GM19238 (cell line): ENCODE data around the gene EPHA6.
"Not testable (repeated sequence)": the region's sequence is repeated elsewhere in the genome, so short reads cannot be mapped to it uniquely, and the experiment has no call there.

ENCODE experiments used
- DNase-seq: peaks from one replicate; pipeline ENCODE4 v3.0.0; 2011; ENCODE audit warnings: low spot score; ENCODE audit not compliant: insufficient read length

EPHA6 gene

GRCh38 chr3:96900566-96900965 is 86.2 kb downstream of the EPHA6 start:
- no peak for DNase-seq

- DNase-seq: no peak
These were observed 101.1 kb downstream of the EPHA6 start for GRCh38 chr3:96915445-96915844.

- no peak for DNase-seq
These were observed 116.9 kb downstream of the EPHA6 start for GRCh38 chr3:96931119-96931862.

- not testable (repeated sequence) for DNase-seq
These were observed 127.7 kb downstream of the EPHA6 start for GRCh38 chr3:96942131-96942530.

- no peak for DNase-seq
These were observed 144.5 kb downstream of the EPHA6 start for GRCh38 chr3:96958856-96959255.

- no peak for DNase-seq
These were observed 145.1 kb downstream of the EPHA6 start for GRCh38 chr3:96959474-96959873.

- no peak for DNase-seq
These were observed 145.7 kb downstream of the EPHA6 start for GRCh38 chr3:96959901-96960641.

- no peak for DNase-seq
These were observed 146.4 kb downstream of the EPHA6 start for GRCh38 chr3:96960661-96961330.

- no peak for DNase-seq
These were observed 147.2 kb downstream of the EPHA6 start for GRCh38 chr3:96961576-96961975.

GRCh38 chr3:96966181-96966929 is 152.0 kb downstream of the EPHA6 start:
- DNase-seq: no peak

GRCh38 chr3:96970211-96970610 is 155.8 kb downstream of the EPHA6 start:
- no peak for DNase-seq

- no peak for DNase-seq
These were observed 163.3 kb downstream of the EPHA6 start for GRCh38 chr3:96977671-96978070.

- DNase-seq: not testable (repeated sequence)
These were observed 169.3 kb downstream of the EPHA6 start for GRCh38 chr3:96983716-96984115.

- DNase-seq: no peak
These were observed 171.8 kb downstream of the EPHA6 start for GRCh38 chr3:96986241-96986640.

- DNase-seq: no peak
These were observed 176.8 kb downstream of the EPHA6 start for GRCh38 chr3:96991231-96991630.

GRCh38 chr3:96991800-96992365 is 177.5 kb downstream of the EPHA6 start:
- DNase-seq: no peak

GRCh38 chr3:96994988-96995387 is 180.6 kb downstream of the EPHA6 start:
- DNase-seq: no peak

- no peak for DNase-seq
These were observed 181.6 kb downstream of the EPHA6 start for GRCh38 chr3:96996009-96996408.

GRCh38 chr3:97001611-97002010 is 187.2 kb downstream of the EPHA6 start:
- DNase-seq: no peak

GRCh38 chr3:97009427-97010019 is 195.1 kb downstream of the EPHA6 start:
- DNase-seq: no peak
